ENCODE measurements around the gene ZNF429. TPM values are rescaled to one million over a fixed set of nuclear protein-coding genes. Genes with fewer than 3 reads are reported as not detected.

The ZNF429 gene
- polyA plus RNA-seq, 1 donor (not counting 4 experiments of a cell fraction or from before 2014, with no cell fraction given), result 4.4 TPM

DNA sequence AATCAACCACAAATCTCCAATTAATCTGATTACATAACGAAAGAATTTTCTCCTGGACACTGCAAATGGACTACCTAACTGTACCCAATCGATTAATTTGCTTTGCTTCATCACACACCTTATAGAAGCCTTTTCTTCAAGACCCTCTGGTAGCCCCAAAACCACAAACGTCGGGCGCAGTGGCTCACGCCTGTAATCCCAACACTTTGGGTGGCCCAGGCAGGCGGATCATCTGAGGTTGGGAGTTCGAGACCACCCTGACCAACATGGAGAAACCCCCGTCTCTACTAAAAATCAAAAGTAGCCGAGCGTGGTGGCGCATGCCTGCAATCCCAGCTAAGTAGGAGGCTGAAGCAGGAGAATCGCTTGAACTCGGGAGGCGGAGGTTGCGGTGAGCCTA lies 42.9 kb upstream of the ZNF429 start:
- no peak overlapping the region for H3K9ac ChIP-seq (ENCODE audit: control insufficient read depth, extremely low read depth, insufficient read depth, low read length)
- no peak overlapping the region for H3K4me2 ChIP-seq (ENCODE audit: control insufficient read depth, extremely low read depth, insufficient read depth, low read depth, low read length)
- no peak overlapping the region for H2AFZ ChIP-seq (ENCODE audit: control insufficient read depth, low read length)
- H3K4me1 ChIP-seq (ENCODE audit: control insufficient read depth, extremely low read depth, insufficient read depth, low read length), result no peaks in the 10 kb centered on the region
- no peak overlapping the region for H3K27ac ChIP-seq (ENCODE audit: control insufficient read depth, insufficient read depth, low read length)
- H3K9me1 ChIP-seq (ENCODE audit: control insufficient read depth, extremely low read depth, insufficient read depth, low read length), result no peaks in the 10 kb centered on the region
- TF ChIP-seq EZH2 (IDR thresholded peaks at IDR 0.05; ENCODE audit: low read length), result no peak
- TF ChIP-seq, protein P1, sequence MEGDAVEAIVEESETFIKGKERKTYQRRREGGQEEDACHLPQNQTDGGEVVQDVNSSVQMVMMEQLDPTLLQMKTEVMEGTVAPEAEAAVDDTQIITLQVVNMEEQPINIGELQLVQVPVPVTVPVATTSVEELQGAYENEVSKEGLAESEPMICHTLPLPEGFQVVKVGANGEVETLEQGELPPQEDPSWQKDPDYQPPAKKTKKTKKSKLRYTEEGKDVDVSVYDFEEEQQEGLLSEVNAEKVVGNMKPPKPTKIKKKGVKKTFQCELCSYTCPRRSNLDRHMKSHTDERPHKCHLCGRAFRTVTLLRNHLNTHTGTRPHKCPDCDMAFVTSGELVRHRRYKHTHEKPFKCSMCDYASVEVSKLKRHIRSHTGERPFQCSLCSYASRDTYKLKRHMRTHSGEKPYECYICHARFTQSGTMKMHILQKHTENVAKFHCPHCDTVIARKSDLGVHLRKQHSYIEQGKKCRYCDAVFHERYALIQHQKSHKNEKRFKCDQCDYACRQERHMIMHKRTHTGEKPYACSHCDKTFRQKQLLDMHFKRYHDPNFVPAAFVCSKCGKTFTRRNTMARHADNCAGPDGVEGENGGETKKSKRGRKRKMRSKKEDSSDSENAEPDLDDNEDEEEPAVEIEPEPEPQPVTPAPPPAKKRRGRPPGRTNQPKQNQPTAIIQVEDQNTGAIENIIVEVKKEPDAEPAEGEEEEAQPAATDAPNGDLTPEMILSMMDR (optimal IDR thresholded peaks at IDR 0.05 in 1 of 3, IDR thresholded peaks at IDR 0.05 in 1 of 3, conservative IDR thresholded peaks at IDR 0.05 in 1 of 3; ENCODE audit: extremely low read depth in 1 of 3, insufficient read depth in 2 of 3, low read length in 3 of 3), result no peak
- peaks cover 5% of the 10 kb centered on the region for H3K9me3 ChIP-seq (ENCODE audit: control insufficient read depth, low read depth, low read length)
- H3K27me3 ChIP-seq (ENCODE audit: control insufficient read depth, extremely low read depth, insufficient read depth, low read length), result no peaks in the 10 kb centered on the region
- DNase-seq (ENCODE audit: low read depth, low spot score) (no peak), FAIRE-seq (no peak)
- H4K20me1 ChIP-seq (ENCODE audit: control insufficient read depth, extremely low read depth, insufficient read depth, low read length), result no peaks in the 10 kb centered on the region
- H3K79me2 ChIP-seq (ENCODE audit: control insufficient read depth, insufficient read depth, low read length), result no peaks in the 10 kb centered on the region
- H3K4me3 ChIP-seq (ENCODE audit: control insufficient read depth in 2 of 3, extremely low read depth in 1 of 3, insufficient read depth in 2 of 3, low read depth in 1 of 3, low read length in 3 of 3), result no peak overlapping the region
- dilution Hi-C loops (cut with MboI; ENCODE audit: extremely low pct_ligation_motif_present, low sequenced_read_pairs), result no loop called here
- H3K36me3 ChIP-seq (ENCODE audit: control insufficient read depth in 2 of 2, extremely low read depth in 1 of 2, insufficient read depth in 2 of 2, low read length in 2 of 2), result no peaks in the 10 kb centered on the region

DNA sequence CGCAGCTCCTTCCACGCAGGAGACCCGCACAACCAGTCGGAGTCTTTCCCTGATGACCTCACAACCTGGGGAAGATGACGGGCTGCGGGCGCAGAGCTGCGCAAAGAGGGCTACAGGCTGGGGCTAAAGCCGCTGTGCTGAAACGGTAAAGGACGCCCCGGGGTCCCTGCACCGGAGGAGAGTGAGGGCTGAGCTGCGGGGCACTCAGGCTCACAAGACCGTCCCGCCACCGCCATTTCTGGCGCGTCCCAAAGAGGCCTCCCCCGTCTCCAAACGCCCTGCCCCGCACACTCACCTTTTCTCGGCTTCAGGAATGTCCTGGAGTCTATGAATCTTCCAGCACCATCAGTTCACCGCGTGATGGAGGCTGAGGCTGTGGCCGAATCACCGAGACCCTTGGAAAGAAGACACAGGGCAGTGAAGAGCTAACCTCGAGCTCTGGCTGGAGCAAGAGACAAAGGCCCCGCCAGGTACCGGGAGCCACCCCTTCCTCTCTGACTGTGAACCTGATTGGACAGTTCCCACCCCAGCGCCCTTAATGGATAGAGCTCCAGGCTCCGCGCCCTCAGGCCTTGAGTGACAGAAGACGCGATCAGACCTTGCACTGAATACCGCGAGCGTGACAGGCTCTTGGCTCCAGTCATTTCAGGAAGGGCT lies 41.8 kb upstream of the ZNF429 start:
- Histone ChIP-seq H3K9ac (ENCODE audit: control insufficient read depth, extremely low read depth, insufficient read depth, low read length) (no peak overlapping the region), H3K4me1 (ENCODE audit: control insufficient read depth, extremely low read depth, insufficient read depth, low read length) (no peaks in the 10 kb centered on the region), H3K36me3 (ENCODE audit: control insufficient read depth in 2 of 2, extremely low read depth in 1 of 2, insufficient read depth in 2 of 2, low read length in 2 of 2) (no peaks in the 10 kb centered on the region), H3K79me2 (ENCODE audit: control insufficient read depth, insufficient read depth, low read length) (no peaks in the 10 kb centered on the region), H3K4me3 (ENCODE audit: control insufficient read depth in 2 of 3, extremely low read depth in 1 of 3, insufficient read depth in 2 of 3, low read depth in 1 of 3, low read length in 3 of 3) (peak overlapping the region in 1 of 3 experiments; percentile 1), H4K20me1 (ENCODE audit: control insufficient read depth, extremely low read depth, insufficient read depth, low read length) (no peaks in the 10 kb centered on the region), H3K27me3 (ENCODE audit: control insufficient read depth, extremely low read depth, insufficient read depth, low read length) (no peaks in the 10 kb centered on the region), H2AFZ (ENCODE audit: control insufficient read depth, low read length) (no peak overlapping the region), H3K9me1 (ENCODE audit: control insufficient read depth, extremely low read depth, insufficient read depth, low read length) (no peaks in the 10 kb centered on the region), H3K27ac (ENCODE audit: control insufficient read depth, insufficient read depth, low read length) (no peak overlapping the region), H3K4me2 (ENCODE audit: control insufficient read depth, extremely low read depth, insufficient read depth, low read depth, low read length) (no peak overlapping the region), H3K9me3 (ENCODE audit: control insufficient read depth, low read depth, low read length) (peaks cover 5% of the 10 kb centered on the region)
- dilution Hi-C loops (cut with MboI; ENCODE audit: extremely low pct_ligation_motif_present, low sequenced_read_pairs), result no loop called here
- DNase-seq (ENCODE audit: low read depth, low spot score) (no peak), FAIRE-seq (no peak)
- TF ChIP-seq, protein P1 (optimal IDR thresholded peaks at IDR 0.05 in 1 of 3, IDR thresholded peaks at IDR 0.05 in 1 of 3, conservative IDR thresholded peaks at IDR 0.05 in 1 of 3; ENCODE audit: extremely low read depth in 1 of 3, insufficient read depth in 2 of 3, low read length in 3 of 3), result no peak
- no peak for TF ChIP-seq EZH2 (IDR thresholded peaks at IDR 0.05; ENCODE audit: low read length)

Data from keratinocyte (primary cell).